ENCODE data around the gene DOCK2. TPM values are rescaled to one million over a fixed set of nuclear protein-coding genes. Genes with fewer than 3 reads are reported as not detected.
"Not testable (repeated sequence)": the region's sequence is repeated elsewhere in the genome, so short reads cannot be mapped to it uniquely, and the experiment has no call there.

The DOCK2 gene
- total RNA-seq, 2 experiments from 2014 or later, result 266 to 275 TPM

- no peaks in the 10 kb centered on the region for H3K27me3 Mint-ChIP-seq
- H3K4me1 Mint-ChIP-seq, result peaks cover 9% of the 10 kb centered on the region
- no peak overlapping the region for H3K4me3 Mint-ChIP-seq
- ATAC-seq (ENCODE audit: low read depth), result no peak
- H3K27ac Mint-ChIP-seq, result no peak overlapping the region
- DNase-seq, result no peak
- POLR2A ChIA-PET, result no interaction called here
- H3K36me3 Mint-ChIP-seq, result peaks cover 50% of the 10 kb centered on the region
- no peaks in the 10 kb centered on the region for H3K9me3 Mint-ChIP-seq
Observed at GRCh38 chr5:169763376-169764017, 126.4 kb downstream of the DOCK2 start.

DNA sequence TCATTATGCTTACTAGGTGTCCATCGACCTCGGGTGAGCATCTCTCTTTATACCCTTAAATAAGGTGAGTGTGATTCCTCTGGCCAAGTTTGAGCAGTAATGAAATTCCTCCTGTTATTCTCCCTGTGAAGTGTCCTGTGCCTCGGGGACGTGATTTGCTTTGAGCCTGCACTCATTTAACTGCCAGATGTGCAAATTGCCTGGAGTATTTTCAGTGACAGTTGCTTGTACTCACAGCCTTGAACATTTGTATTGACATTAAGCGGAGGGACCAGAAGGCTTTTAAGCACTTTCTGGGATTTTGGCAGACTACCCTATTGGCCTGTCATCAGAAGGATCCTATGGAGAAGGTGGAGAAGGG lies 126.9 kb downstream of the DOCK2 start:
- Mint-ChIP-seq H3K27ac (no peak overlapping the region), H3K4me1 (peaks cover 12% of the 10 kb centered on the region), H3K9me3 (no peaks in the 10 kb centered on the region), H3K36me3 (peaks cover 53% of the 10 kb centered on the region), H3K4me3 (no peak overlapping the region), H3K27me3 (no peaks in the 10 kb centered on the region)
- DNase-seq (no peak), ATAC-seq (ENCODE audit: low read depth) (no peak)
- POLR2A ChIA-PET, result no interaction called here

- Mint-ChIP-seq H3K9me3 (no peaks in the 10 kb centered on the region), H3K36me3 (peaks cover 56% of the 10 kb centered on the region)
Observed at GRCh38 chr5:169765176-169765996, 128.3 kb downstream of the DOCK2 start.

GRCh38 chr5:169766943-169767342 lies 129.9 kb downstream of the DOCK2 start:
- Mint-ChIP-seq H3K4me1 (peaks cover 13% of the 10 kb centered on the region), H3K36me3 (peaks cover 51% of the 10 kb centered on the region)
- POLR2A ChIA-PET, result interaction anchor here (0.6 kb wide), 1 partner anchor 355 kb away, joined by 3 read pairs; no protein-coding TSS in a partner anchor
- H3K9me3 Mint-ChIP-seq; H3K27ac Mint-ChIP-seq; H3K4me3 Mint-ChIP-seq; DNase-seq; ATAC-seq (ENCODE audit: low read depth); H3K27me3 Mint-ChIP-seq: not testable (repeated sequence)

More at GRCh38 chr5:169765176-169765996, 128.3 kb downstream of the DOCK2 start:
- Mint-ChIP-seq H3K27ac (no peak overlapping the region), H3K4me1 (peaks cover 13% of the 10 kb centered on the region), H3K27me3 (no peaks in the 10 kb centered on the region), H3K4me3 (no peak overlapping the region)
- DNase-seq (no peak), ATAC-seq (ENCODE audit: low read depth) (no peak)
- POLR2A ChIA-PET, result no interaction called here

DNA sequence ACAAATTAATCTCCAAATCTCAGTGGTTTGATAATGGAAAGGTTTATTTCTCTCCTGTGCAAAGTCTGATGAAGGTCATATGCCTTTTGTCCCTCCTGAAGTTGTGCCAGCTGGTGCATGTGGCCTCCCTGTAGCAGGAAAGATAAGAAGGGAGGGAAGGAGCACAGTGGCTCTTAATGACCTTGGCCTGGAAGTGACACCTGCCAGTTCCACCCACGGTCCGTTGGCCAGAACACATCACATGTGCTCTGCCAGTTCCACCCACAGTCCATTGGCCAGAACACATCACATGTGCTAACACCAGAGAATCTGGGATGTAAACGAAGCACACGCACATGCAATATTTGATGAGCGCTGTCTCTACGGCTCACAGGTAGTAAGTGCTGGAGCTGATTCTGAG lies 130.9 kb downstream of the DOCK2 start:
- no peak overlapping the region for H3K27ac Mint-ChIP-seq
- ATAC-seq (ENCODE audit: low read depth), result no peak
- H3K4me1 Mint-ChIP-seq, result peaks cover 13% of the 10 kb centered on the region
- peaks cover 52% of the 10 kb centered on the region for H3K36me3 Mint-ChIP-seq
- no peak overlapping the region for H3K4me3 Mint-ChIP-seq
- POLR2A ChIA-PET, result no interaction called here
- no peak for DNase-seq
- H3K27me3 Mint-ChIP-seq, result no peaks in the 10 kb centered on the region
- H3K9me3 Mint-ChIP-seq, result no peaks in the 10 kb centered on the region

DNA sequence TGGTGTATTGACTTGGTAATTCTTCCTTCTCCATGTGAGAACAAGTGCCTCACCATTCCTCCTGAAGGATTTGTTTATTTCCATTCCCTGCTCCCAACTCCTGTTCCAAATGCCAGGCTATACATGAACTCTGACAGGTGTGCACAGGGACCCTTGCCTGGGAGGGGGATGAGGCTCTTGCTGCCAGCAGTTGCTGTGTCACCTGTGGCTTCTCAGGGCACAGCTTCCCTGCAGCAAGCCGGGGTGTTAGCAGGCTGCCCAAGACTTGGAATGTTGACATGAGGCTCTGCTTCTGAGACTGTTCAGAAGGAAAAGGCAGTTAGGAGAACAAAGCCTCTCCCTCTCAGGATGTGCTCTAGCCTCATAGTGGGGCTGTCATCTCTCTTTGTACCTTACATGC lies 131.3 kb downstream of the DOCK2 start:
- H3K4me1 Mint-ChIP-seq, result peaks cover 13% of the 10 kb centered on the region
- H3K36me3 Mint-ChIP-seq, result peaks cover 53% of the 10 kb centered on the region
- H3K27me3 Mint-ChIP-seq, result no peaks in the 10 kb centered on the region
- H3K4me3 Mint-ChIP-seq, result no peak overlapping the region
- POLR2A ChIA-PET, result no interaction called here
- no peak for DNase-seq
- H3K9me3 Mint-ChIP-seq, result no peaks in the 10 kb centered on the region
- no peak for ATAC-seq (ENCODE audit: low read depth)
- H3K27ac Mint-ChIP-seq, result no peak overlapping the region

GRCh38 chr5:169770109-169770508 lies 133.0 kb downstream of the DOCK2 start:
- POLR2A ChIA-PET, result no interaction called here
- ATAC-seq (ENCODE audit: low read depth) (no peak), DNase-seq (no peak)
- no peak overlapping the region for H3K27ac Mint-ChIP-seq
- H3K36me3 Mint-ChIP-seq, result peaks cover 45% of the 10 kb centered on the region
- H3K4me1 Mint-ChIP-seq, result peaks cover 13% of the 10 kb centered on the region
- no peaks in the 10 kb centered on the region for H3K27me3 Mint-ChIP-seq
- H3K4me3 Mint-ChIP-seq, result no peak overlapping the region
- no peaks in the 10 kb centered on the region for H3K9me3 Mint-ChIP-seq

GRCh38 chr5:169772256-169772655 lies 135.2 kb downstream of the DOCK2 start:
- Mint-ChIP-seq H3K27me3 (no peaks in the 10 kb centered on the region), H3K27ac (no peak overlapping the region), H3K4me1 (peaks cover 10% of the 10 kb centered on the region), H3K36me3 (peaks cover 33% of the 10 kb centered on the region), H3K9me3 (no peaks in the 10 kb centered on the region), H3K4me3 (no peak overlapping the region)
- POLR2A ChIA-PET, result no interaction called here
- DNase-seq (no peak), ATAC-seq (ENCODE audit: low read depth) (no peak)

GRCh38 chr5:169772688-169773087 lies 135.6 kb downstream of the DOCK2 start:
- DNase-seq (no peak), ATAC-seq (ENCODE audit: low read depth) (no peak)
- peaks cover 8% of the 10 kb centered on the region for H3K4me1 Mint-ChIP-seq
- POLR2A ChIA-PET, result no interaction called here
- H3K4me3 Mint-ChIP-seq, result no peak overlapping the region
- H3K27ac Mint-ChIP-seq, result no peak overlapping the region
- H3K9me3 Mint-ChIP-seq, result no peaks in the 10 kb centered on the region
- H3K27me3 Mint-ChIP-seq, result no peaks in the 10 kb centered on the region
- peaks cover 33% of the 10 kb centered on the region for H3K36me3 Mint-ChIP-seq

- POLR2A ChIA-PET, result no interaction called here
- no peak overlapping the region for H3K27ac Mint-ChIP-seq
- ATAC-seq (ENCODE audit: low read depth) (no peak), DNase-seq (no peak)
- H3K4me3 Mint-ChIP-seq, result no peak overlapping the region
- H3K36me3 Mint-ChIP-seq, result peaks cover 24% of the 10 kb centered on the region
- H3K4me1 Mint-ChIP-seq, result peaks cover 14% of the 10 kb centered on the region
- no peaks in the 10 kb centered on the region for H3K27me3 Mint-ChIP-seq
- H3K9me3 Mint-ChIP-seq, result no peaks in the 10 kb centered on the region
Observed at GRCh38 chr5:169777159-169777558, 140.1 kb downstream of the DOCK2 start.

DNA sequence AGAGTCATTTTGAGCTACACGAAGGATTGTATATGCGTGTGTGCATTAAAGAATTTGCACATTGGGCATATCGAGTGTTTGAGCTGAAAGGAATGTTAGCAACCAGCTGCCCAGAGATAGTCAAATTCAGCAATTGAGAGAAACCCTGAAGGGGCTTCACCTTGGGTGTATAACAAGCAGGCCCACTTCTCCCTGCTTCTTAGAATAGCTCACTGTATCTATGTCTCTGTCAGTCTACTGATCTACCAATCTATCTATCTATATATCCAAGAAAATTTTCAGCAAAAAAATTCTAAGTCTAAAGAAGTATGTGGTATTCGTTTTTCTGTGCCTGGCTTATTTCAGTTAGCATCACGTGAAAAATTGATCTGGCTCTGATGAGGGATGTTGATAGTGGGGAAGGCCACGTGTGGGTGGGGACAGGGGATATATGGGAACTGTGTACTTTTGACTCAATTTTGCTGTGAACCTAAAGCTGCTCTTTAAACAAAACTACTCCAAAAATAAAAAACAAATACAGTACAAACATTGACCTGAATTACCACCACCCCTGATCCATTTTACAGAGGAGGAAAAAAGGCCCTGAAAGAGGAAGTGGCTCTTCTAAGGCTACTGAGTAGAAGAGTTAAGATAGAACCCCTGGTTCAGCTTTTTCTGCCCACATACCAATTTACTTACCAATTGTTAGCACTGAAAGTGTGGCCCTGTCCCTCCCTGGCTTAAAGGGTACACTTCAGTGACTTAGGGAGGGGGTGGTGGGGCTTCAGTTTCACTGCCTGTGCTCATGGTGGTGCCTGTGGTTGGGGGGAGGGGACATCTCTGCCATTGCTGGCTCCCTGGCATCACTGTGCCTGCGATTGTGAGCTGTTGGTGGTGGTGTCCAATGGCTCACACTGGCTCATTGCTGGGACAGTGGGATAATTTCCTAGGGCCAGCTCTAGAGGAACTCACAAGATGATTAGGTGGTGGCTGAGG lies 141.8 kb downstream of the DOCK2 start:
- no peaks in the 10 kb centered on the region for H3K9me3 Mint-ChIP-seq
- DNase-seq (no peak), ATAC-seq (ENCODE audit: low read depth) (no peak)
- peak overlapping the region; percentile 1 for H3K27ac Mint-ChIP-seq
- H3K4me1 Mint-ChIP-seq, result peaks cover 14% of the 10 kb centered on the region
- peaks cover 16% of the 10 kb centered on the region for H3K36me3 Mint-ChIP-seq
- no peak overlapping the region for H3K4me3 Mint-ChIP-seq
- no peaks in the 10 kb centered on the region for H3K27me3 Mint-ChIP-seq
- POLR2A ChIA-PET, result no interaction called here

DNA sequence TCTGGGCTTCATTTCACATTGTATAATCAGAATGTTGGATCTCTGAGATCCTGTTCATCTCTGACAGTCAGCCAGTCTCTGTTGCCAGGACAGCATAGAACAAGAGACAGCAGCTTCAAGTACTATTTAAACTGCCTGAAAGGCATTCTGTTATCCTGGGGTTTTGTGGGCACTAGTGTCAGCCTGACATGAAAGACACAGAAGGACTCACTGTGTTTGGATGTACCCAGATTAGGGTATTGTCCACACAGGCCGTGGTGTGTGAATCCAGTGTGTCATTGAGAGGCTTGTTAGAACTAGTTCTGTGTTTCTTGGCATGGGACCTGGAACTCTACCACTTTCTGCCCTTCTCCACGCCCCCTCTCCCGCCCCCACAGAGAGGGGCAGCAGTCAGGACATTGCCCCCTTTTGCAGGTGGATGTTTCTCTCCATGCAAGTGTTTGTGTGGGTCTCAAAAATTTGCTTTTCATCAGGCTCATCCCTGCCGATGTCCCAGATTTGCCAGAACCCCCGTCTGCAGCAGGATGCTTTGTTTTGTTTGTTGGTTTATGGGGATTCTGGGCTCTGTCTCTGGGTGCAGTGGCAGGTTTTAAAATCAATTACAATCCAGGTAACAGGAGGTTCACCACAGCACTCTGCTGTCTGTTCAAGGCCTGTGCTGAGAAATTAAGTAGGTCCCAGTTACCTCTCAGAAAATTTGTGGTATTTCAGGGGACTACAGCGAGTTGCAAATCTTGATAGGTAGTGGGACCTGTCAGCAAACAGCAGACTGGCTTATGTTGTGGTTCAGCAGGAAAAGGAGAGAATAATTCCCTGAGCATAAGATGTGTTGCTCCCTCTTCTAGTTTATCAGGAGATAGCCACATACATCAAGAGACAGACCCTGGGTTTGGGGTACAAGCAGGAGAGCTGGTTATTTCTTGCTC lies 144.6 kb downstream of the DOCK2 start:
- ATAC-seq (ENCODE audit: low read depth), result no peak
- H3K9me3 Mint-ChIP-seq, result no peaks in the 10 kb centered on the region
- peaks cover 26% of the 10 kb centered on the region for H3K36me3 Mint-ChIP-seq
- POLR2A ChIA-PET, result interaction anchor here (0.8 kb wide), 1 partner anchor 13 kb away, joined by 4 read pairs; no protein-coding TSS in a partner anchor
- peaks cover 14% of the 10 kb centered on the region for H3K4me1 Mint-ChIP-seq
- DNase-seq, result no peak
- no peak overlapping the region for H3K27ac Mint-ChIP-seq
- no peaks in the 10 kb centered on the region for H3K27me3 Mint-ChIP-seq
- no peak overlapping the region for H3K4me3 Mint-ChIP-seq

Data from activated naive CD8-positive, alpha-beta T cell treated with anti-CD3 and anti-CD28 coated beads, Interleukin-2, amount 10 ng/mL, durations not matched to agents 7 days and 5 days (primary cell).